IMR-90 (cell line): Measurements from ENCODE around the gene TRPM3. TPM values are rescaled to one million over a fixed set of nuclear protein-coding genes. Genes with fewer than 3 reads are reported as not detected.

Experiments
- ATAC-seq: fragments of 200-7000 bp; cut with Tn5 transposase; 2 replicates; pipeline ENCODE4 v1.9.1; 2020; ENCODE audit warnings: low read depth, mild to moderate bottlenecking, moderate library complexity
- BruUV-seq: library from RNA; stranded (reverse); fragments of 400-500 nt; replicated peaks from 2 replicates; lab custom pipeline; 2021; lab: Mats Ljungman, UMichigan
- CTCF ChIA-PET: fragments of 300-600 bp; formaldehyde crosslinking; extraction: SDS; loops from one replicate; lab custom pipeline; 2021; ENCODE audit warnings: antibody characterized with exemption; lab: Yijun Ruan, JAX
- POLR2A ChIA-PET: fragments of 300-600 bp; sonication (Branson Sonifier 250); formaldehyde crosslinking; loops from one replicate; lab custom pipeline; 2022; ENCODE audit warnings: antibody characterized with exemption; ENCODE audit not compliant: unreplicated experiment; lab: Charles Lee
- DNase-seq: peaks from one replicate; pipeline ENCODE4 v3.0.0; 2013
- H2AFZ ChIP-seq: replicated peaks from 2 replicates; pipeline ENCODE3; 2013; ENCODE audit warnings: low read length, mild to moderate bottlenecking; ENCODE audit not compliant: poor library complexity
- H2AK5ac ChIP-seq: 2 replicates; pipeline ENCODE4 v1.6.1; 2013; ENCODE audit warnings: low read depth, low read length, inconsistent platforms
- H2AK9ac ChIP-seq: replicated peaks from 2 replicates; pipeline ENCODE3; 2013; ENCODE audit warnings: mild to moderate bottlenecking, low read depth, low read length, moderate library complexity; ENCODE audit not compliant: poor library complexity
- H2BK120ac ChIP-seq: 2 replicates; pipeline ENCODE4 v1.6.1; 2013; ENCODE audit warnings: low read depth, low read length, inconsistent platforms
- H2BK15ac ChIP-seq: 3 replicates; pipeline ENCODE4 v1.6.1; 2013; ENCODE audit warnings: low read depth, low read length, inconsistent platforms
- H2BK20ac ChIP-seq: 2 replicates; pipeline ENCODE4 v1.6.1; 2013; ENCODE audit warnings: low read depth, mild to moderate bottlenecking, inconsistent platforms, low read length, moderate library complexity
- H2BK5ac ChIP-seq: 2 replicates; pipeline ENCODE4 v1.6.1; 2013; ENCODE audit warnings: mild to moderate bottlenecking, low read depth, low read length, inconsistent platforms; ENCODE audit not compliant: poor library complexity, severe bottlenecking
- H3K14ac ChIP-seq: replicated peaks from 2 replicates; pipeline ENCODE4 v1.6.1; 2013; ENCODE audit warnings: low read depth, low read length, inconsistent platforms
- H3K18ac ChIP-seq: 2 replicates; pipeline ENCODE4 v1.6.1; 2013; ENCODE audit warnings: low read depth, low read length, control low read depth
- H3K23ac ChIP-seq: 2 replicates; pipeline ENCODE4 v1.6.1; 2013; ENCODE audit warnings: low read depth, low read length, inconsistent platforms
- H3K27ac ChIP-seq: 2 replicates; pipeline ENCODE4 v1.5.1; 2013; ENCODE audit warnings: mild to moderate bottlenecking, control low read depth, low read length; ENCODE audit not compliant: insufficient read depth
- H3K27me3 ChIP-seq: 2 replicates; pipeline ENCODE4 v1.6.1; 2013; ENCODE audit warnings: low read length; ENCODE audit not compliant: control insufficient read depth, insufficient read depth
- H3K36me3 ChIP-seq: 2 replicates; pipeline ENCODE4 v1.6.1; 2013; ENCODE audit warnings: low read length, mixed read lengths; ENCODE audit not compliant: control insufficient read depth, insufficient read depth
- H3K4ac ChIP-seq: 2 replicates; pipeline ENCODE4 v1.6.1; 2013; ENCODE audit warnings: low read depth, low read length, inconsistent platforms
- H3K4me1 ChIP-seq: 2 replicates; pipeline ENCODE4 v1.6.1; 2013; ENCODE audit warnings: low read length, mixed read lengths; ENCODE audit not compliant: control insufficient read depth, insufficient read depth
- H3K4me2 ChIP-seq: 2 replicates; pipeline ENCODE4 v1.6.1; 2013; ENCODE audit warnings: low read depth, mild to moderate bottlenecking, control low read depth, low read length, moderate library complexity
- H3K4me3 ChIP-seq: 2 replicates; pipeline ENCODE4 v1.5.1; 2013; ENCODE audit warnings: low read depth, mild to moderate bottlenecking, control low read depth, low read length, moderate library complexity; ENCODE audit not compliant: insufficient read depth
- H3K56ac ChIP-seq: 2 replicates; pipeline ENCODE4 v1.6.1; 2013; ENCODE audit warnings: low read length, inconsistent platforms; ENCODE audit not compliant: insufficient read depth; ENCODE audit errors: extremely low read depth
- H3K79me1 ChIP-seq, 2 experiments: 2 replicates each; pipeline ENCODE4 v1.6.1; 2013; ENCODE audit warnings: low read length in 2 of 2, inconsistent platforms in 1 of 2, low read depth in 1 of 2
- H3K9ac ChIP-seq: 2 replicates; pipeline ENCODE4 v1.6.1; 2013; ENCODE audit warnings: low read depth, low read length, control low read depth
- H3K9me1 ChIP-seq: 2 replicates; pipeline ENCODE4 v1.6.1; 2013; ENCODE audit warnings: low read length, inconsistent platforms; ENCODE audit not compliant: insufficient read depth
- H3K9me3 ChIP-seq: 2 replicates; pipeline ENCODE4 v1.6.1; 2013; ENCODE audit warnings: low read length; ENCODE audit not compliant: control insufficient read depth, insufficient read depth
- H4K20me1 ChIP-seq: 2 replicates; pipeline ENCODE4 v1.6.1; 2013; ENCODE audit warnings: low read length, inconsistent platforms; ENCODE audit not compliant: insufficient read depth
- H4K5ac ChIP-seq: 2 replicates; pipeline ENCODE4 v1.6.1; 2013; ENCODE audit warnings: mild to moderate bottlenecking, low read depth, low read length, control low read depth
- H4K8ac ChIP-seq, 2 experiments: 2 replicates each; pipeline ENCODE4 v1.6.1; 2013; ENCODE audit warnings: low read depth in 2 of 2, low read length in 2 of 2, control low read depth in 1 of 2, inconsistent platforms in 1 of 2
- H4K91ac ChIP-seq: 2 replicates; pipeline ENCODE4 v1.6.1; 2013; ENCODE audit warnings: low read depth, low read length, inconsistent platforms; ENCODE audit not compliant: insufficient read depth
- CEBPB ChIP-seq: IDR thresholded peaks from 2 replicates; pipeline ENCODE4 v1.6.1; 2012; ENCODE audit warnings: low read depth, low read length, improper control_type of control experiment
- CHD1 ChIP-seq: IDR thresholded peaks from 2 replicates; pipeline ENCODE4 v1.6.1; 2012; ENCODE audit warnings: low read depth, low read length, improper control_type of control experiment
- MAFK ChIP-seq: IDR thresholded peaks from 2 replicates; pipeline ENCODE4 v1.6.1; 2012; ENCODE audit warnings: low read depth, low read length, improper control_type of control experiment
- MAZ ChIP-seq: IDR thresholded peaks from 2 replicates; pipeline ENCODE4 v1.6.1; 2012; ENCODE audit warnings: low read depth, mild to moderate bottlenecking, low read length, improper control_type of control experiment, moderate library complexity, borderline replicate concordance
- POLR2A ChIP-seq: IDR thresholded peaks from 2 replicates; pipeline ENCODE4 v1.6.1; 2012; ENCODE audit warnings: mild to moderate bottlenecking, low read depth, low read length
- RAD21 ChIP-seq: IDR thresholded peaks from 2 replicates; pipeline ENCODE4 v1.6.1; 2012; ENCODE audit warnings: low read length, improper control_type of control experiment
- RFX5 ChIP-seq: IDR thresholded peaks from 2 replicates; pipeline ENCODE4 v1.8.0; 2012; ENCODE audit warnings: low read depth, mild to moderate bottlenecking, low read length, moderate library complexity
- WGBS, 2 experiments: methylation state at CpG; one replicate each; pipeline versions ENCODE4 v1.1.5 to v1.1.7; 2013; ENCODE audit warnings: missing lambda C conversion rate in 2 of 2; ENCODE audit not compliant: insufficient read length in 1 of 2; ENCODE audit errors: extremely low coverage in 2 of 2; 5-methylcytosine and 5-hydroxymethylcytosine counted together
- dilution Hi-C: fragments of 300-500 bp; cut with HindIII; formaldehyde crosslinking; loops from one replicate; pipeline ENCODE4 v1.14.3; 2018; ENCODE audit warnings: low sequenced_read_pairs; ENCODE audit not compliant: unreplicated experiment
- in situ Hi-C: fragments of 300-500 bp; cut with MboI; formaldehyde crosslinking; loops from 3 replicates; pipeline ENCODE4 v1.14.3; 2019; ENCODE audit warnings: low sequenced_read_pairs, inconsistent platforms, mixed read lengths
- intact Hi-C: fragments of 100-400 bp; cut with micrococcal nuclease; formaldehyde crosslinking; loops from 2 replicates; pipeline ENCODE4 v1.10.0; 2022
- polyA plus RNA-seq, 3 experiments: library from polyadenylated mRNA; depleted of rRNA; stranded (reverse); fragments of >200 nt; gene quantifications; 2 replicates each; pipeline ENCODE4 v1.2.3, GENCODE V29; 2012; ENCODE audit warnings: low replicate concordance in 1 of 3
- total RNA-seq: library from RNA; depleted of rRNA; stranded (reverse); fragments of >200 nt; gene quantifications from 2 replicates; pipeline ENCODE4 v1.2.3, GENCODE V29; 2012

TRPM3 gene
- total and polyA plus RNA-seq, 2 of the 4 experiments (the other 2 are of a cell fraction): not detected

- BruUV-seq: no TSS peak
- H3K18ac ChIP-seq: no peak overlapping the region
- no peak overlapping the region for H4K5ac ChIP-seq
- H3K14ac ChIP-seq: no peak overlapping the region
- H3K4me3 ChIP-seq: no peak overlapping the region
- no peak overlapping the region for H2BK120ac ChIP-seq
- ATAC-seq: no peak
- no peak overlapping the region for H2BK5ac ChIP-seq
- no peaks in the 10 kb centered on the region for H3K36me3 ChIP-seq
- H3K27me3 ChIP-seq: no peaks in the 10 kb centered on the region; the same call in 1 of the 2 replicates
- dilution Hi-C loops: no loop called here
- H2AFZ ChIP-seq: no peak overlapping the region
- no peak overlapping the region for H4K91ac ChIP-seq
- DNase-seq: no peak
- no peak overlapping the region for H3K9ac ChIP-seq
- no peak overlapping the region for H3K4ac ChIP-seq
- ChIA-PET POLR2A (no interaction called here), CTCF (no interaction called here)
- no peaks in the 10 kb centered on the region for H3K9me3 ChIP-seq
- no peak for TF ChIP-seq RAD21
- no peak for TF ChIP-seq CHD1
- no peak for TF ChIP-seq MAFK
- TF ChIP-seq CEBPB: no peak
- TF ChIP-seq RFX5: no peak
- no peak for TF ChIP-seq POLR2A
- no peak for TF ChIP-seq MAZ
- WGBS, 2 experiments: no CpG with 5 or more reads among the region's 2 CpGs
- H3K79me1 ChIP-seq: no peaks in the 10 kb centered on the region
- no peak overlapping the region for H3K27ac ChIP-seq
- no peak overlapping the region for H3K23ac ChIP-seq
- no peaks in the 10 kb centered on the region for H3K9me1 ChIP-seq
- in situ Hi-C loops: no loop called here
- intact Hi-C loops: loop anchor here (5.0 kb wide), 1 partner anchor 37 kb away; no protein-coding TSS in a partner anchor
- H2AK5ac ChIP-seq: no peak overlapping the region
- H2BK20ac ChIP-seq: no peak overlapping the region
- H2AK9ac ChIP-seq: no peak overlapping the region
- no peaks in the 10 kb centered on the region for H3K4me1 ChIP-seq
- no peak overlapping the region for H4K8ac ChIP-seq
- H3K4me2 ChIP-seq: no peak overlapping the region
- H2BK15ac ChIP-seq: no peak overlapping the region
- no peaks in the 10 kb centered on the region for H4K20me1 ChIP-seq
- no peak overlapping the region for H3K56ac ChIP-seq
These were observed 281.2 kb downstream of the TRPM3 start for GRCh38 chr9:70840266-70840665.
